Upper lobe of left lung (tissue), 6 donors: ENCODE results near the gene IMPA2. TPM values are rescaled to one million over a fixed set of nuclear protein-coding genes. Genes with fewer than 3 reads are reported as not detected.
A peak's percentile ranks its signal among the peaks of the same experiment; 100 is the strongest.

ENCODE experiments used
- ATAC-seq, 2 donors: fragments of 200-7000 bp; cut with Tn5 transposase; one replicate each; pipeline ENCODE4 v1.9.1; 2022; ENCODE audit warnings: mild to moderate bottlenecking in 2 of 2, moderate library complexity in 2 of 2; ENCODE audit not compliant: low FRiP score in 2 of 2
- DNase-seq, 2 donors: peaks; one replicate each; pipeline ENCODE4 v3.0.0-alpha.2; 2019 to 2020
- H3K27ac ChIP-seq, 4 donors: fragments of 200-600 bp; sonication (generic); one replicate each; pipeline ENCODE4 v1.5.1; 2016 to 2019
- H3K27me3 ChIP-seq, 4 donors: fragments of 200-600 bp; sonication (generic); one replicate each; pipeline ENCODE4 v1.5.1; 2017 to 2019
- H3K36me3 ChIP-seq, 4 donors: fragments of 200-600 bp; sonication (generic); one replicate each; pipeline ENCODE4 v1.5.1; 2016 to 2019
- H3K4me1 ChIP-seq, 4 donors: fragments of 200-600 bp; sonication (generic); one replicate each; pipeline ENCODE4 v1.5.1; 2018 to 2019
- H3K4me3 ChIP-seq, 4 donors: fragments of 200-600 bp; sonication (generic); one replicate each; pipeline ENCODE4 v1.5.1; 2017 to 2019; ENCODE audit warnings: mild to moderate bottlenecking in 2 of 4, moderate library complexity in 1 of 4
- H3K9me3 ChIP-seq, 4 donors: fragments of 200-600 bp; sonication (generic); one replicate each; pipeline ENCODE4 v1.5.1; 2018 to 2019
- EP300 ChIP-seq, 4 donors: sonication (generic); formaldehyde crosslinking; IDR thresholded peaks; one replicate each; pipeline ENCODE4 v1.5.1; 2017; ENCODE audit warnings: antibody characterized with exemption in 4 of 4, control low read depth in 2 of 4
- POLR2A ChIP-seq, 4 donors: fragments of 450-650 bp; IDR thresholded peaks; one replicate each; pipeline ENCODE4 v1.5.1; 2016 to 2017; ENCODE audit warnings: antibody characterized with exemption in 4 of 4, mild to moderate bottlenecking in 2 of 4
- POLR2AphosphoS5 ChIP-seq, 2 donors: sonication (generic); formaldehyde crosslinking; IDR thresholded peaks; one replicate each; pipeline ENCODE4 v1.5.1; 2017; ENCODE audit warnings: antibody characterized with exemption in 2 of 2
- WGBS, 2 donors: methylation state at CpG; one replicate each; pipeline ENCODE4 v1.1.5; 2017 to 2018; 5-methylcytosine and 5-hydroxymethylcytosine counted together
- total RNA-seq, 6 donors: library from RNA; depleted of rRNA in 4 of 6; stranded (reverse); fragments of >200 nt in 4 of 6; gene quantifications; one replicate each; pipeline versions ENCODE4 v1.1.0 to v1.2.1, GENCODE V29; 2016 to 2021
- TF ChIP-seq, protein P1 (sequence below), 6 experiments: fragments of 450-650 bp in 4 of 6; fragments of 200-600 bp in 2 of 6; sonication (generic) in 2 of 6; IDR thresholded peaks; one replicate each; pipeline ENCODE4 v1.5.1; 2016 to 2019; ENCODE audit warnings: antibody characterized with exemption in 6 of 6
- donor health status: DM: no; HTN: no; CAD: no; lungs with moderate emphysema.
- donor health status: DM: no; HTN: yes; CAD: no; lungs with severe emphysema.

Gene IMPA2
- total RNA-seq, 6 donors from 2014 or later, result 59.3 to 111 (median 77.6) TPM

DNA sequence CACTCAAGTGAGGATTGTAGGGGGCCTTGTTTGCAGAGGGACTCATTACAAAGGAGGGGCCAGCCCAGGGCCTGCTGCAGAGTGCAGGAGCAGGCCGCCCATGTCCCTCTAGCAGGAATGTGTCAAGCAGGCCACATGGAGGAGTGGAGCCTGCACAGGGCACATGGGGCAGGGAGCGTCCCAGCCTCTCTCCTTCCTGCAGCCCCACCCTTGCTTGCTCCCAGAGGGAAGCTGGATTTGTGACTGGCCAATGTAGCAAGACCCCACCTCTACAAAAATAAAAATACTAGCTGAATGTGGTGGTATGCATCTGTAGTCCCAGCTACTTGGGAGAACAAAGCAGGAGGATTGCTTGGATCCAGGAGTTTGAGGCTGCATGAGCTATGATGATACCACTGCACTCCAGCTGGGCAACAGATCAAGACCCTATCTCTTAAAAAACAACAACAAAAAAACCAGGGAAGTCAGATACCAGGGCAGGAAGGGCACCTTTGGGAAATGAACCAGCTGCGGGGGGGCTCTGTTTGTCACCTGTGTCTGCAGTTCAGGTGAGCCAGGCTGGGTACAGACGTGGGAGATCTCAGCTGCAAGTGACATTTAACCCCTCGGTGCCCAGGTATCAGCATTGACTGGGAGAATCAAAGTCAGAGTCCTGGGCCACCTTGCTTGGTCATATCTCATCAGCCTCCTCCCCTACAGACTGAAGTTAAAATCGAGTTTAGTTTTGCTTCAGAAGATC, 27.7 kb downstream of the IMPA2 start:
- DNase-seq (no peak), ATAC-seq (no peak)
- peaks cover 0 to 49% (median 22%) of the 10 kb centered on the region in 4 donors for H3K36me3 ChIP-seq
- TF ChIP-seq EP300 (IDR thresholded peaks at IDR 0.05), result no peak
- no peak for TF ChIP-seq POLR2A (IDR thresholded peaks at IDR 0.05)
- TF ChIP-seq, protein P1, sequence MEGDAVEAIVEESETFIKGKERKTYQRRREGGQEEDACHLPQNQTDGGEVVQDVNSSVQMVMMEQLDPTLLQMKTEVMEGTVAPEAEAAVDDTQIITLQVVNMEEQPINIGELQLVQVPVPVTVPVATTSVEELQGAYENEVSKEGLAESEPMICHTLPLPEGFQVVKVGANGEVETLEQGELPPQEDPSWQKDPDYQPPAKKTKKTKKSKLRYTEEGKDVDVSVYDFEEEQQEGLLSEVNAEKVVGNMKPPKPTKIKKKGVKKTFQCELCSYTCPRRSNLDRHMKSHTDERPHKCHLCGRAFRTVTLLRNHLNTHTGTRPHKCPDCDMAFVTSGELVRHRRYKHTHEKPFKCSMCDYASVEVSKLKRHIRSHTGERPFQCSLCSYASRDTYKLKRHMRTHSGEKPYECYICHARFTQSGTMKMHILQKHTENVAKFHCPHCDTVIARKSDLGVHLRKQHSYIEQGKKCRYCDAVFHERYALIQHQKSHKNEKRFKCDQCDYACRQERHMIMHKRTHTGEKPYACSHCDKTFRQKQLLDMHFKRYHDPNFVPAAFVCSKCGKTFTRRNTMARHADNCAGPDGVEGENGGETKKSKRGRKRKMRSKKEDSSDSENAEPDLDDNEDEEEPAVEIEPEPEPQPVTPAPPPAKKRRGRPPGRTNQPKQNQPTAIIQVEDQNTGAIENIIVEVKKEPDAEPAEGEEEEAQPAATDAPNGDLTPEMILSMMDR (IDR thresholded peaks at IDR 0.05), result no peak
- H3K9me3 ChIP-seq, result no peaks in the 10 kb centered on the region
- peaks cover 4 to 39% (median 31%) of the 10 kb centered on the region in 4 donors for H3K4me1 ChIP-seq
- no peaks in the 10 kb centered on the region for H3K27me3 ChIP-seq
- 74 to 76% methylated on average over 5 to 6 of the region's 6 CpGs for WGBS, 2 donors
- H3K4me3 ChIP-seq, result no peak overlapping the region
- H3K27ac ChIP-seq, result no peak overlapping the region

GRCh38 chr18:12009581-12010140, 28.4 kb downstream of the IMPA2 start:
- no peaks in the 10 kb centered on the region for H3K27me3 ChIP-seq
- ATAC-seq, result no peak
- WGBS, 2 donors, result 88% methylated on average over 12 of the region's 12 CpGs
- peak overlapping the region in 1 of 4 donors; percentile 37 for H3K27ac ChIP-seq
- H3K36me3 ChIP-seq, result peaks cover 0 to 55% (median 24%) of the 10 kb centered on the region in 4 donors
- DNase-seq, result no peak
- TF ChIP-seq POLR2AphosphoS5 (IDR thresholded peaks at IDR 0.05) (no peak), POLR2A (IDR thresholded peaks at IDR 0.05) (no peak), EP300 (IDR thresholded peaks at IDR 0.05) (no peak)
- TF ChIP-seq, protein P1 (IDR thresholded peaks at IDR 0.05), result no peak
- H3K4me3 ChIP-seq, result no peak overlapping the region
- no peaks in the 10 kb centered on the region for H3K9me3 ChIP-seq
- H3K4me1 ChIP-seq, result peaks cover 11 to 46% (median 38%) of the 10 kb centered on the region in 4 donors

DNA sequence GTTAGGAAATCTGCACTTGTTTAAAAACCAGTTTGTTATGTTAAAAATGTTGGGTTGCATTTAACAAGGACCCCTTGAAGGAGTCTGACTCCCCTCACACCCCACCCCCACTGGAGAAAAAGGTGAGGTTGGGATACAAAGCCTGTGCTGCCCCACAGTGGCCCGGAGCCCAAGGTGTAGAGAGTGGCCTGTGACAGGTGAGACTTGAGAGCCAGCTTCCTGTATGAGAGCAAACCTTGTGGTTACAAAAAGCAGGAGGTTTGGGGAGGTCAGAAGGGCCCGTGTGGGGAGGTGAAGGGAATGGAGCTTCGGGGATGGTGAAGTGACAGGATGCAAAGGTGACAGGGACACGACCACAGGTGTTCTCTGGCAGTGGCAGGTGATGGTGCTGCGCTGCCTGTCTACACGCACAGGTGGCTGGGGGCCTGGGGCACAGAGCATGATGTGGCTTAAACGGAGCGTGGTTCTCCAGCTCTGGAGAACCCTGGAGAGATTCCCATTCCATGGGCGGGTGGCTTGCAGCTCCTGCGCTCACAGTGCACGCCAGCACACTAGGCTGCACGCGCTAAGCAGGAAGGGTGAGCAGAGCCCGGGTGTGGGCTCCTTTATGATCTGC, 29.0 kb downstream of the IMPA2 start:
- H3K27me3 ChIP-seq, result no peaks in the 10 kb centered on the region
- TF ChIP-seq, protein P1 (IDR thresholded peaks at IDR 0.05), result peak in 2 of 6 experiments; percentile 17 to 32
- no peak for TF ChIP-seq POLR2A (IDR thresholded peaks at IDR 0.05)
- H3K9me3 ChIP-seq, result no peaks in the 10 kb centered on the region
- H3K36me3 ChIP-seq, result peaks cover 0 to 56% (median 21%) of the 10 kb centered on the region in 4 donors
- DNase-seq (peak in 1 of 2 donors; percentile 71), ATAC-seq (no peak)
- H3K4me3 ChIP-seq, result no peak overlapping the region
- WGBS, 2 donors, result 80 to 81% methylated on average over 12 to 14 of the region's 14 CpGs
- H3K27ac ChIP-seq, result peak overlapping the region in 2 of 4 donors; percentile 37 to 75
- peaks cover 17 to 52% (median 44%) of the 10 kb centered on the region in 4 donors for H3K4me1 ChIP-seq

DNA sequence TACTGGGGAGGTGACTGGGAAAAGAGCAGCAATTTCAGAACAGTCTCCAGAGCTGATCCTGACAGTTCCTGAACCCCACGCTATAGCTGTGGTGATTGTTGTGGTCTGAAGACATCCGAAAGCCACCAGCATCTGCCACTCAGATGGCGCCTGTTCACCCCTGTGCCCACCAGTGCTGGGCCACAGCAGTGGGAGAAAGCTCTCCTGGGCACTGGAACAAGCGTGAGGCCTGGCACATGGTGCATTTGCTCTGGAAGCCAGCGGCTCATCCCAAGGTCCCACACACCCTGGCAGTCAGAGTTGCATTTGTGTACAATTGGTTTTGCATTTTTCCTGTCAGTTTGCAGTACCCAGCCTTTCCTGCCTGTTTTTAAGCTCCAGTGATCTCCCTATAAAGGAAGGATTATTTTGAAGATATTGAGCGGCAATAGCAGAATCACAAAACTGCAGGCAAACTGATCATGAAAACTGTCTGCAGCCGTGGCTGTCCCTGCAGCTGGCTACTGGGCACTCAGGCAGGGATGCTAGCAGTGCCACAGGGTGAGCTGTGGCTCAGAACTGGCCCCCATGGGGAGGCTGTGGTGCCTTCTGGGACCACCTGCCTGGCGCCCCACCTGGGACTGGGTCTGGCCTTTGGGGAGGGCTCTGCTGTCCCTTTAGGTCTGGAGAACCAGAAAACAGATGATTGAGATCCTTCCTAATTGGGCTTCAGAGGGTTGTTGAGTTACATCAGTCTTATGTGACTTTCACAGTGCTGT, 30.1 kb downstream of the IMPA2 start:
- peaks cover 22 to 63% (median 53%) of the 10 kb centered on the region in 4 donors for H3K4me1 ChIP-seq
- TF ChIP-seq POLR2AphosphoS5 (IDR thresholded peaks at IDR 0.05) (no peak), POLR2A (IDR thresholded peaks at IDR 0.05) (no peak), EP300 (IDR thresholded peaks at IDR 0.05) (no peak)
- TF ChIP-seq, protein P1 (IDR thresholded peaks at IDR 0.05), result no peak
- no peak overlapping the region for H3K4me3 ChIP-seq
- H3K27me3 ChIP-seq, result no peaks in the 10 kb centered on the region
- H3K27ac ChIP-seq, result peak overlapping the region; percentile 67 to 79 (median 76)
- H3K9me3 ChIP-seq, result no peaks in the 10 kb centered on the region
- H3K36me3 ChIP-seq, result peaks cover 0 to 49% (median 19%) of the 10 kb centered on the region in 4 donors
- WGBS, 2 donors, result 81 to 88% methylated on average over 4 to 8 of the region's 8 CpGs
- DNase-seq (no peak), ATAC-seq (no peak)
